IMR-90 (cell line): Measurements from ENCODE around the gene ADAMTSL5.

Experiments
- CEBPB ChIP-seq: IDR thresholded peaks from 2 replicates; pipeline ENCODE4 v1.6.1; 2012; ENCODE audit warnings: low read depth, low read length, improper control_type of control experiment
- CTCF ChIP-seq: conservative IDR thresholded peaks from 2 replicates; pipeline ENCODE4 v1.5.1; 2012; ENCODE audit warnings: mild to moderate bottlenecking, low read depth, low read length, improper control_type of control experiment
- ELK1 ChIP-seq: fragments of 150-350 bp; IDR thresholded peaks from 2 replicates; pipeline ENCODE4 v1.6.1; 2016; ENCODE audit warnings: low read depth, mild to moderate bottlenecking, low read length, moderate library complexity, borderline replicate concordance
- FOS ChIP-seq: fragments of 150-350 bp; IDR thresholded peaks from 2 replicates; pipeline ENCODE4 v1.6.1; 2016; ENCODE audit warnings: low read depth, low read length
- MXI1 ChIP-seq: IDR thresholded peaks from 2 replicates; pipeline ENCODE4 v1.6.1; 2012; ENCODE audit warnings: low read depth, mild to moderate bottlenecking, low read length, moderate library complexity, borderline replicate concordance
- POLR2A ChIP-seq: IDR thresholded peaks from 2 replicates; pipeline ENCODE4 v1.6.1; 2012; ENCODE audit warnings: mild to moderate bottlenecking, low read depth, low read length
- RAD21 ChIP-seq: IDR thresholded peaks from 2 replicates; pipeline ENCODE4 v1.6.1; 2012; ENCODE audit warnings: low read length, improper control_type of control experiment
- RFX5 ChIP-seq: IDR thresholded peaks from 2 replicates; pipeline ENCODE4 v1.8.0; 2012; ENCODE audit warnings: low read depth, mild to moderate bottlenecking, low read length, moderate library complexity
- USF2 ChIP-seq: fragments of 150-350 bp; IDR thresholded peaks from 2 replicates; pipeline ENCODE4 v1.6.1; 2017; ENCODE audit warnings: mild to moderate bottlenecking, antibody characterized with exemption, low read length, low read depth

GRCh38 chr19:1470055-1470304 is 42.8 kb downstream of the ADAMTSL5 start:
- TF ChIP-seq FOS (no peak), ELK1 (no peak), RAD21 (no peak), CTCF (no peak), POLR2A (no peak), CEBPB (no peak), MXI1 (no peak), RFX5 (no peak), USF2 (no peak)
